Stimulated activated CD4-positive, alpha-beta T cell treated with anti-CD3 and anti-CD28 coated beads, Interleukin-15, amount 100 ng/mL, for 24 hours (primary cell): ENCODE measurements around the gene SHISA4.
"Not testable (repeated sequence)": the region's sequence is repeated elsewhere in the genome, so short reads cannot be mapped to it uniquely, and the experiment has no call there.

Experiments used
- DNase-seq: peaks from one replicate; pipeline ENCODE4 v3.0.0-alpha.2; 2020

SHISA4 gene

DNA sequence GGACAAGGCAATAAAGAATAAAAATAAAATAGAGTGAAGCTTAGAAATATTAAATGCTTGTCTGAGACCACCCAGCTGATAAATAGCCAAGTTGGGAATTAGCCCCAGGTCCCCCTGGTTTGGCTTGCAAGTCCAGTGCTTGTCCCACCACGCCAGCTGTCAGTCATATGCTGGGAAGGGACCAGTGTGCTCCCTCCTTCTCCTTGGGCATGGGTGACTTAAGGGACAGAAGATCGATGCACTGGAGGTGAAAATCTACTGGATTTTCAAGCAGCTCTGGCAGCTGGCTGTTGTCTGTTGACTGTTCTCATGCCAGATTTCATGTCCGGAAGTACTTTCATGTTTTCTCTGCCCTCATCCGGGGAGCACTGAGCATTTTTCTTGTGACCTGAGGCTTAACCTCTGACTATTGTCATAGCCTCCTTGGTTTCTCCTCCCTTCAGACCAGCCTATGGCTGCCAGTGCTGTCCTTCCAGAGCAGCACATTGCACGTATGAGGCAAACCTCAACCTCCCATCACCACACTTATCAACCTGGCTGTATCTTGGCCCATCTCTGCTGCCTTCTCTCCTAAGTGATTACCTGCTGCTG is 45.2 kb downstream of the SHISA4 start:
- no peak for DNase-seq

DNA sequence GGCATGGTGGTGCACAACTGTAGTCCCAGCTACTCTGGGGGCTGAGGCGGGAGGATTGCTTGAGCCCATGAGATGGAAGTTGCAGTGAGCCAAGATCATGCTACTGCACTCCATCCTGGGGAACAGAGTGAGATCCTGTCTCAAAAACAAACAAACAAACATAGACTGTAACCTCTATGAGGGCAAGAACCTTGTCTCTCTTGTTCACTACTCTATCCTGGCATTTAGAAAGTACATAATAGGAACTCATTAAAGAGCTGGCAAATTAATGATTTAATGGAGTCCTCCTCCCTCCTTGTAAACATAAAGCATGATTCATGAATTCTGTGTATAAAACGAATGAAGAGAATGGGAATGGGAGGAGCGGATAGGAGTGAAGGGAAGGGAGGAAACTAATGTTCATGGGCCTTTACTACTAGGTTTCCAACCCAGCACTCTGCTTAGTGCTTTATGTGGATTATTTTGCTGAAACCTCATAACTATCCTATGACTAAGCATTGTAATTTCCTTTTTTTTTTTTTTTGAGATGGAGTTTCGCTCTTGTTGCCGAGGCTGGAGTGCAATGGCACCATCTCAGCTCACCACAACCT is 49.0 kb downstream of the SHISA4 start:
- no peak for DNase-seq

DNA sequence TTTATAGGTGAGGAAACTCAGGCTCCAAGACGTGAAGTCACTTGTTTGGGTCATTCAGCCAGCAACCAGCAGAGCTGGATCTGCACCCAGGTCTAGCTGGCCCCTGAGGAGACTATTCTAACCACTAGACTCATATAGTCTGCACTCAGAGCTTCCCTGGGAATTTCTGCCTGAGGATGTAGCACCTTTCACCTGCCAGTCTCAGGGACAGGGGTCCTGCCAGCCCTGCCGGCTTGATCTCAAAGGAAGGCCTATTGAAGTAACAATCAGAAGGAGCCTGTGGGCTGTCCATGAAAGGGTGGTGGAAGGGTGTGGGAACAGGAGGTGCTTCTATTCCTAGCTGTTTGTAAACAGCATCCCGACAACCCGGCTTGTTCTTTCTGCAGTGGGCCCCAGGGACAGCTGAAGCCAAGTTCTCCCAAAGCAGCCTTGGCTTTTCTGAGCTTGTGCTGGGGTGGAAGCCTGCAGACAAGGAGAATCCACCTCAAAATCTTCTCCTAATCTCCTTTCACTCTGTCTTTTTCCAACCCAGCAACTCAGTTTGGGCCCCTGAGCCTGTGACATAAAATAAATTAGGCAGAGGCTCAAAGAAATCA is 49.8 kb downstream of the SHISA4 start:
- no peak for DNase-seq

DNA sequence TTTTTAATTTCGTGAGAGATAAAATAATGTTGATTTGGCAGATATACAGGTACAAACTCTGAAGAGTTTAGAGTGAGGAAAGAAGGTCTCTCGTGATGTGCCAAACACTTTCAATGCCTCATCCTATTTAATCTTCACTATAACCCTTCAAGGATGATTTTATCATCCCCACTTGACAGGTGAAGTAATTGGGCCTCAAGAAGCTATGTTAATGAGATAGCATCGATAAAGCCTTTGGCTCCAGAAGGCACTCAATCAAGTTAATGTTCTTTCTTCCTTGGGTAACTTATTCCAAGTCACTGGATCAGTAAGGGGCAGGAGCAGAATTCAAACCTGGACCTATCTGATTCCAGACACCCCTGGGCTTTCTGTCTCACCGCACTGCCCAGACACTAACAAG is 50.5 kb downstream of the SHISA4 start:
- DNase-seq, result no peak

DNA sequence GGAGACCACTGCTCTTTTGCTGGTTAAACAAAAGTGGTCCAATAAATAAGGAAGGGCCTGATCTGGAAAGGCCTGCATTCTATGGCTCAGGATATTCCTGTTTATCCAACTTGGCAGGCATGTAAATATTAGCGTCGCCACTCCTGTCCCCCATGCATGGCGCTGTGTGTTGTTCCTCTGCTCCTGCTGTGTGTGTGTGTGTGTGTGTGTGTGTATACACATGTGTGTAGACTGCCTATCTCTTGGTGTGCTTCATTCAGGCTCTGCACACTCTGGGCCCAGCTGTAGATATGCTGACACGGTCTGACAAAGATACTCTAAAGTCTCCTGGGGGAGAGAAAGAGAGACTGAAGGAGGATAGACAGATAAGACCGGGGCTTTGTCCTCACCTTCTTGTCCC is 50.9 kb downstream of the SHISA4 start:
- no peak for DNase-seq

DNA sequence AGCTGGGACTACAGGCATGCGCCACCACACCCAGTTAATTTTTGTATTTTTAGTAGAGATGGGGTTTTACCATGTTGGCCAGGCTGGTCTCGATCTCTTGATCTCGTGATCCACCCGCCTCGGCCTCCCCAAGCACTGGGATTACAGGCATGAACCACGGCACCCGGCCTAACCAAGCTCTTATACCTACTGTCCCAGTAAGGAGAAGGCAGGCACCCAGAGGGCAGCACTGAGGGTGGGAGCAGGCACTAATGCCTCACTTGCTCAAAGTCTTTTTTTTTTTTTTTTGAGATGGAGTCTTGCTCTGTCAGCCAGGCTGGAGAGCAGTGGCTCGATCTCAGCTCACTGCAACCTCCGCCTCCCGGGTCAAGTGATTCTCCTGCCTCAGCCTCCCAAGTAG is 51.6 kb downstream of the SHISA4 start:
- DNase-seq, result not testable (repeated sequence)

DNA sequence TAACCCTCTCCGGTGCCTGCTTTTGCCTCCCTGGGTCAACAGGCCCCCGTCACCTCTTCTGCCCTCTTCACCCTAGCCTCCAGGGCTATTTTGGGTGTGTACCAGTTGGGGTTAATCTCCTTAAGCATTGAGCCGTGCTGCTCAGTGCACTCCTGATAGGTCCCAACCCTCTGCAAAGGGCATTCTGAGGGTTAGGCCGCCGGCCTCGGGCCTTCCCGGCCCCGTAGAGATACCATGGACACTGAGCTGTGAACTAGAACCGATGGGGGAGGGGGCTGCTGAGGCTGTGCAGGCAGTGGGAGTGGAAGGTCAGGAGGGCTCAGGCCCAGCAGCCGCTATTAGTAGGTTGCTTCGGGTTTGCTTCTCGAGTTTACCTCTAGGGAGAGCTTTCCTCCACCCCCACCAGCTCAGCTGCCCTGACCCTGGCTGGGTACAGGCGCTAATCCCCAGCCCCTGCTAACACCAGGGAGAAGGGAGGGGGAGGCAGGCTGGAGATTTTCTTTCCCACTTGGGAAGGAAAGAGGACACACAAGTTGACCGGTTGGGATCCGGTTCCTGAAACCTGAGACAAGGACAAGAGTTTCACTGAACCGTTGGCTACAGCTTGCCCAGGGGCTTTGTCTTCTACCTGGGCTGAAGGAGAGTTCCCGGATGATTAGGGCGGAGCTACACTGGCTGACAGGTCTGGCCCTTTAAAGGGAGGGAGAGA is 52.9 kb downstream of the SHISA4 start:
- DNase-seq, result no peak

DNA sequence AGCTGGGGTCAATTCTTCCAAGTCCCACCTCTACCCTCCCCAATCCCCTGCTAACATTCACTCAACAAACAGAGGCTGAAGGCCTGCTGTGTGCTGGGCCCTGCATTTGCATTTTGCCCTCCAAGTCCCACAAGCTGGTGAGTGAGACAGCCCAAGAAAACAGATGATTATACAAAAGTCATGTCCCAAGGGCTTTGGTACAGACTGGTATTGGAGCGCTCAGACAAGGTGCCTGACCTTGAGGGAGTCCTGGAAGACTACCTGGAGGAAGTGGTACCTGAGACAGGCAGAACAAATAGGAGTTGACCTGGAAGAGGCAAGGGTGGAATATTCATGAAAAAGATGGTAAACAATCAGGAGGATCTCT is 53.4 kb downstream of the SHISA4 start:
- DNase-seq, result no peak
